HG03039 (cell line): ENCODE data around the gene CHRNA5.

Source experiments
- ATAC-seq: cut with Tn5 transposase; IDR thresholded peaks from one replicate; pipeline ENCODE4 v1.9.1; 2021; ENCODE audit warnings: mild to moderate bottlenecking, moderate library complexity; ENCODE audit not compliant: unreplicated experiment

CHRNA5 gene

DNA sequence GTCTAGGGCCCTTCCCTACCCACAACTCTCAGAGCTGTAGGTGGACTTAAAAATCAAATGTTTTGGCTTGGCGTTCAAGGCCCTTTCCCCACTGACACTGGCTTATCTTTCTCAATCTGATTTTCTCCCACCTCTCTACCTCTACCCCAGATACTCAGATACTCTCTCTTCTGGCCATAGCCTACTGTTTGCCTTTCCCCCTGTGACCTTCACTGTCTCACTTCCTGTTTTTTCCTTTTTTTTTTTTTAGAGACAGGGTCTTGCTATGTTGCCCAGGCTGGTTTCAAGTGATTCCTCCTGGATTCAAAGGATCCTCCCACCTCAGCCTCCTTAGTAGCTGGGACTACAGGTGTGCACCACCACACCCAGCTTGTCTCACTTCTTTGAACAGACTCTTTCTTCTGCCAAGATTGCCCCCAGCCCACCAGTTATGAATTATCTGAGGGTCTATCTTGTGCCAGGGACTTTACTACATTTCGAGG is 71.1 kb downstream of the CHRNA5 start:
- ATAC-seq, result no peak

DNA sequence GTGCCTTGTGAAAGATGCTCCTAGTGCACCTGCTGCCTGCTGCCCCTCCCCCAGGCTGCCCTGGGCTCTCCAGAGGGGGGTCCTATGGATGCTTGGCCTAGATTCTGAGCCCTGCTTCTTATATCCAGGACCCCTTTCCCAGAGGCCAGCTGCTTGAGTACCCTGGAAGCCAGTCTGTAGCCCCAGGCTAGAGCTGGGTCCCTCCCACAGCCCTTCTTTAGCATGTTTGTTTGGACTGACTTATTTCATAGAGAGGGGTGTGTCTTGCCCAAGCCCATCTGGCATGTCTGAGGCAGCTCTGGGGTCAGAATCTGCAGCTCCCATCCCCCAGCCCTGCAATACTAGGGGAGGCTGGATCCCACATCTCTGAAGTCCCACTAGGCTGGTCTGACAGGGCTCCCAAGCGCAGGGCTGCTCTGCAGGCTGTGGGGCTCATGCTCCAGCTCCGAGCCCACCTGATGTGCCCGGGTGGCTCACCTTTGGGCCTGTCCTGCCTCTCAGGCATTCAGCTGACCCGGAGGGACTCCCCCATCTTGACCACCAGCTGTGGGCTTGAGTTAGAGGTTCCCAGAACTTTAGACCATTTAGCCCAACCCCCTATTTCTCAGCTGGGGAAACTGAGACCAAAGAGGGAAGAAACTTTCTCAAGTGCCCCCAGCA is 72.6 kb downstream of the CHRNA5 start:
- no peak for ATAC-seq

DNA sequence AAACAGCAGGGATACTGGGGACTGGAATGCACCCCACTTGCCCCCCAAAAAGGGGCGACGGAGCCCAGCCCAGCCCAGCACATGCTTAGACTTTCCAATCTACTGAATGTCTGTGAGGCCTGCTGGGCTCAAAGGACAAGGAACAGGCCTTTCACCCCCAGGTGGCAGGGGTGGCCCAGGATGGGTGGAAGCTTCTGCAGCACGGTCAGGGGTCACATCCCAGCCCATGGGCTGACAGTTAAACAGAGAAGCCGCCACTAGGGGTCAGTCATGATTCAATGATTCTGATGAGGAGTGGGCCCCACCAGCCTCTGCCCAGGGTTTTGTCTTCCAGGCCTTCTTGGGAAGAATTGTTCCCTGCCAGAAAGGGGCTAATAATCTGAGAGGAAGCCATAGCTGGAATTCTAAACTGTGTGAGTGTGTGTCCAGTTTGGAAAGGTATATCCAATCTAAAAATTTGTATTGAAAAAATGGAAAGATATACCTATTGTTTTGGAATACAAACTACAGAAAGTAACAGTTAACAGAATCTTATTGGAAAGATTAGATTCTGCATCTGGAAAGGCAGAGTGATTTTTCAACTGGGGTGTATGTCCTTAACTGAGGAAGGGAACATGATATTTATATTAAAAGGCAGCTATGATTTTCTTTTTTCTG is 73.5 kb downstream of the CHRNA5 start:
- no peak for ATAC-seq

DNA sequence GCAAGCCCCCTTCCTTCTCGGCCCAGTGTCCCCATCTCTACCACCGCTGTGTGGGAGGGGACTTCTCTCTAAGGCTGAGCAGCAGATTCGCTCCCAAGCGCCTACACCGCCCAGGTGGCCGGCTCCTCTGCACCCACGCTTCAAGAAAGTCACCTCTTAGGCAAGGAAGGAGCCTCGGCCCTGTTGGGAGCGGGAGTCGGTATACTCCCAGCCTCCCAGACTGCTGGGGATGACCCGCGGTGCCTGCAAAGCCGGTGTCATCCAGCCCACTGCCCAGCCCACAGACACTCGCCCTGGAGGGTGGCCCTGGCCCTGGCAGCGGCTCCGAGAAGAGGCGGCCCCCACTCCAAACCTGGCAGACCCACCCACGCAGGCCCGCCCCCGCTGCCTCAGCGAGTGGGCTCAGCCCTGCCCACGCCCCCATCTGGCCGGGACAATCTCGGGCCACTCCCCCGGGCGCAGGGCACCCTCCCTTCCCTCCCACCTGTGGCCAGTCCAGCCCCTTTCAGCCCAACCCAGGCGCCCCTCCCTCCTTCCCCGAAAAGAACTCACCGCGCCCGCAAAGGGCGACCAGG is 75.3 kb downstream of the CHRNA5 start:
- no peak for ATAC-seq

DNA sequence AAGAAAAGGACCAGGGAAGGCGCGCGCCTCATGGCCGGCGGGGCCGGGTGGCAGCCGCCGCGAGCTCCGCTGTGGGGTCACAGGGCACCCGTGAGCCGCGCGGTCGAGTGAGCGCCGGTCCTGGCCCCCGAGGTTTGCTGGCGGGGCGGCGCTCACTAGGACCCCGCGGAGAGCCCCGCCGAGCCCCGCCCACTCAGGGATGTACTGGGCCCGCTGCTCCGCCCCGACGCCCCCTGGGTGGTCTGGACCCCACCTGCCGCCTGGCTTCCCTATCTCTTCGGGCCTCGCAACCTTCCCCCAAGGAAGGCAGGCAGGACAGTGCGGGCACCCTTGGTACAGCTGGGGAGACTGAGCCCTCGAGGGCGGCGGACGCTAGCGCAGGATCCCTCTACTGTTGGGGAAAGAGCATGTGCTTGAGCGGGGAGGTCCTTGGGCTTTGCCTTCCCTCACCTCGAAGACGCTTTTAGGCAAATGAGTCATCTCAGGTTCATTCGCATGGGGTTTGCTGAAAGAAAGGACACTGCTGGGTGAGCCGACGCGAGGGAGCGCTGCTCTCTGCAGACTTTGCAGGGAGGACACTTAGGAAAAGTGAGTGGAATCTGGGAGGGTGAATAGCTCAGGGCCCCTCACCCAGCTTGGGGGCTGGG is 75.9 kb downstream of the CHRNA5 start, which contains the start of gene CHRNB4:
TSS of gene CHRNB4 (minus strand) at position 109 of the 647 bp plus-strand sequence. CDS start at position 32, 77 bp downstream.
- no peak for ATAC-seq

DNA sequence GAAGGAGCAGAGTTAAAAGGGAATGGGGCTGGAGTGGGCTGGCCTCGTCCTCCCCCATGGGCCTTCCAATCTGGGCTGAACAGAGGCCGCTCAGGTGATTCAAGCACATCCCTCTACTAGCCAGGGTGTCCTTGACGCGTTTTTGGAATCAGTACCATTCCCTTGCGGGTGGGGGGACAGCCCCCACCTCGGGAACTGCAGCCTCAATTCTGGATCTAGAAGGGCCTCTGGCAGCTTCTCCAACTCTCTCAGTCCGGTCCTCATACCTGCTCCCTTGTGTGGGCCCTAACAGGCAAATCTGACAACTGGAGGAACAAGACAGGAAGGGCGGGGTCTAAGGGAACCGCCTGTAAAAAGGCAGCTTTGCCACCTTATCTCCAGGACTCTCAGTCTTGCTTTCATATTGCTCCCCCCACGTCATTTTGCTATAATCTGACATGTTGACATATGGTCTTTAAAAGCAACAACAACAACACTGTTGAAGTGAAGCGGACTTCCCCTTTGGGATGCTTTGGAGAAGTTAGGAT is 76.5 kb downstream of the CHRNA5 start:
- no peak for ATAC-seq

DNA sequence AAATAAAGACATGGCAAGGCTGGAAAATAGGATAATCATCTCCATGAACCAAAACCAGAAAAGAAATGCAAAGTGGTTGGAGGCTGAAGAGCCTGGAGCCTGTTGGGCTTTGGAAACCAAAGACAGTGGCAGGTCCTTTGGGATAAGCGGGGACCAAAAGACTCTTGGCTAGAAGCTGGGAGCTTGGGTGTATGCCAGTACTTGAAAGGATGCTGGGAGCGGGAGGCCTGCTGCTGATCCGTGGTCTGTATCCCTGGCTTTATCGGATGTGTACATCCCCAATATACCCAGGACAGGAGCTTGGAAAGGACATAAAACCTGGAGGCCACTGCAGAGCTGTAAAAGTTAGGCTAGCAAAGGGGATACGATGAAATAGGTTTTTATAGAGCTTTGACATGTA is 77.0 kb downstream of the CHRNA5 start:
- no peak for ATAC-seq
